GM18868 (cell line): ENCODE data around the gene TBC1D5.
"Not testable (repeated sequence)": the region's sequence is repeated elsewhere in the genome, so short reads cannot be mapped to it uniquely, and the experiment has no call there.

Source experiments
- ATAC-seq: cut with Tn5 transposase; IDR thresholded peaks from one replicate; pipeline ENCODE4 v1.9.1; 2021; ENCODE audit warnings: mild to moderate bottlenecking, moderate library complexity; ENCODE audit not compliant: unreplicated experiment

TBC1D5 gene

DNA sequence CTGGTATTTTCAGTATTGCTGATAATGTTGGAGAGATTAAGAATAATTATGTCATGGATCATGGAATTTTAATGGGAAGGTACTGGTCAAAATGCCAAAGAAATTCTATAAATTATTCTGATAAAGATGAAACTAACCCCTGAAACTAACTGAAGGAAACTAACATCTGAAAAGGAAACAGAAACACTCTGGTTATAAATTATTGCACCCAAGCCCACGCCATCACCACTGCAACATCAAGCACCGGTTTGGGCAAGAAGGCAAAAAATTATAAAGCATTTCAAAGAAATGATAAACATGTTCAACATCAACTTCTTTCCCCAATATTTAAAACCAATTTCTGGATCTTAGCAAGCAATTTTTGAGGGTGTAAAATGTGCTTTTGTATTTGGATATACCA, 372.5 kb downstream of the TBC1D5 start:
- no peak for ATAC-seq

DNA sequence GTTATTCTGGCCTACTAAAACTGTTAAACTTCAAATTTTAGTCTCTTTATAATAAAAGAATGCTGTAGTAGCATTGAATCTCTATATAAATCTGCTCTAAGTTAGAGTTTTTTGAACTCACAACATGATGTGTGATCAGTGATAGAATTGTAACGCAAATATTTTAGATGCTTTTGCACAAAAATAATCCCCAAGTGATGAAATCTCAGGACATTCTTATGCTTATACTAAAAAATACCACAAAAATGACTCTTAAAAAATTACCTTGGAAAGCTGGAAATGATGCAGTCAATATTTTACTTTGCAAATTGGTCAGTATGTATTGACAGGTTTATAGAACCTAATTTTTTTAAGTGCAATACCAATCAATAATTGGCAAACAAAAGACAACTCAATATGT, 375.3 kb downstream of the TBC1D5 start:
- ATAC-seq = no peak

DNA sequence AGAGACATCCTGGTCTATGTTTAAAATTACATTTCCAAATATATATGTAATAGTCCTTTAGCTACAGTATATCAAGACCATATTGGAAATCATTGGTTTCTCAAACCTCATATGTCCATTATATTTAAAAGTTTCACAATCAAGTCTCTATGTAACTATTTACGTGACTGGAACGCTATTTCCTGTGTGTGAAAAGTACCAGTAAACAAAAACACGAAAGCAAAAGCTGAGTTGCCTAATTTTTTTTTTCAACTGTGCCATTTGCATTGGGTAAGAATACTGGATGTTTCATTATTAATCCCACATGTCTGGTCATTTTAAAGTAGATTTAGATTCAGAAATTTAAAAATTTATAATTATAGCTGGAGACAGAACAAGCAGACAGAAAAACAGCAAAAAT, 381.4 kb downstream of the TBC1D5 start:
- ATAC-seq = no peak

GRCh38 chr3:17359911-17360310, 382.5 kb downstream of the TBC1D5 start:
- no peak for ATAC-seq

DNA sequence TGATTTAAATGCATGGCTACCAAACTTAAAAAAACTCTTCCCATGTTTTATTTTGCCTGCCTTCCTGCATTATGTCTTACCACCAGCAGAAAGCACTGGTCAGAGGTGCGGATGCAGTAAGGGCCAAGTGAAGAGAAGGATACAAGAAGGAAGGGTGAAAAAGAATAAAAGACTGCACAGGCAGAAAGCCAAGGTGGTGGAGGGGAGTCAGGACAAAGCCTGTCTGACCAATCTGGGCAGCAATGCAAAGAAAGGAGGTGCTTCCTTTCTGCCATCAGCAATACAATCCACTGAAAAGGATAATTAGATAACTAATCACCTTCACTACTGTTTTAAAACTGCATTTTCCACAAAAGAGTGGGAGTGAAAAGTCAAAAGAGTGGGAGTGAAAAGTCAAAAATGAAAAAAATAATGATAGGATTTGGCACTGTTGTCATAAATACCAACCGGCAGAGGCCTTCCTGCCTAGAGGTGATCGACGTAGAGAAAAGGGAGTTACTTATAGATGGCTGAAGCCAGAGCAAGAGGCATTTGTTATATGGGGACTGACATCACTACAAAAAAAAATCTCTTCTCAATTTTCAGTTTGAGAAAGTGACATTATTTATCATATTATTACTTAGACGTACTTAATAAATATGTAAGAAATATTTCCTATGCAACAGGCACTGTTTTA, 385.3 kb downstream of the TBC1D5 start:
- ATAC-seq = no peak

DNA sequence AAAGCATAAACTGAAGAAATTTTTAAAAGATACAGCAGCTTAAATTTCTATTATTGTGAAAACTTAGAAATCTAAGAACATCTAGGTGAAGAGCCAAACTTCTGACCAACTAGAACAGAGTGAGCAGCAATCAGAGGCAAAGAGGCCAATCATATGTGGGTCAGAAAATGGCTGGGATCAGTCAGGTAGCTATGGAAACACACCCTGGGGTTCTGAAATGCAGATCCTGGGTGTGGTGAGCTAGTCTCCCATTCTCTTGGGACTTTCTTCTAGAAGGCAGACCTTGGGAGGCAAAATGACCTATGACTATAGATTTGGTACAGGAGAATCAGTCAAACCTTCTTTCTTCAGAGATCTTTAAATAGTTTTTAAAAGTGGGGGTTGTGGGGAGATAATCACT, 385.8 kb downstream of the TBC1D5 start:
- no peak for ATAC-seq

- no peak for ATAC-seq
Measured at GRCh38 chr3:17355591-17355990, 386.8 kb downstream of the TBC1D5 start.

- ATAC-seq = no peak
Measured at GRCh38 chr3:17354341-17354740, 388.1 kb downstream of the TBC1D5 start.

DNA sequence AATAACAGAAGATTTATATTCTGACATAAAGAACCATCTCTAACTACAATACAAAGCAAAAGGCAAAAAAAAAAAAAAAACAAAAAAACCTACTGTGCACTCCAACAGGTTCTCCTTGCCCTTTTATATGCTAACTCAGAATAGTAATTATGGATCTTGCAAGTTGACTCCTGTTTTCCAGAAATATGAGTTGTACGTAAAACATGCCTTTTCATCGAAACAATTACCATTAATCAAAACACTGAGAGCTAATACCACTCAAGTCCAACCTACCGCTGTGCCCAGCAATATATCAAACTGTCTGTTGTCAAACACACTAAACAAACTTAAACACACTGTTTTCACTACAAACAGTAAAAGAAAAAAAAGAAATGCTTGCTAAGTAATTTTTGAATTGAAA, 389.8 kb downstream of the TBC1D5 start:
- no peak for ATAC-seq

DNA sequence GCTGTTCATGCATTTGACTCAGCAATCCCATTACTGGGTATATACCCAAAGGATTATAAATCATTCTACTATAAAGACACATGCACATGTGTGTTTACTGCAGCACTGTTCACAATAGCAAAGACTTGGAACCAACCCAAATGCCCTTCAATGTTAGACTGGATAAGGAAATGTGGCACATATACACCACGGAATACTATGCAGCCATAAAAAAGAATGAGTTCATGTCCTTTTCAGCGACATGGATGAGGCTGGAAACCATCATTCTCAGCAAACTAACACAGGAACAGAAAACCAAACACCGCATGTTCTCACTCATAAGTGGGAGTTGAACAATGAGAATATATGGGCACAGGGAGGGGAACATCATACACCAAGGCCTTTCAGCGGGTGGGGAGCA, 391.2 kb downstream of the TBC1D5 start:
- ATAC-seq = not testable (repeated sequence)

DNA sequence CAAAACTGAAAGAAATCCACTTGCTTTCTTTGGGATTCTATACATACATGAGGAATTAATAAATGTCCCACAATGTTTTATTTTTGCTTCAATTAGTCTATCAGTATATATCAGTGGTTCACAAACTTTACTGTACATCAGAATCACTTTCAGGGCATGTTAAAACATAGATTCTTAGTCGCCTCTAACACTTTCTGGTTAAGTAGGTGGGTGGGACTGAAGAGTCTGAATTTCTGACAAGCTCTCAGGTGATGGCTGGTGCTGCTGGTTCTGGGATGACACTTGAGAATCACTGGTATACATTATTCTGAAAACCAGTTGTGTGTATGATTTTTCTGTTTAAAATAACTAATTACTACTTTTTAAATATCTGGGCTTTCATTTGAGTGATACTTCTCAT, 393.3 kb downstream of the TBC1D5 start:
- ATAC-seq = peak; percentile 45

GRCh38 chr3:17342119-17342518, 400.3 kb downstream of the TBC1D5 start:
- no peak for ATAC-seq

DNA sequence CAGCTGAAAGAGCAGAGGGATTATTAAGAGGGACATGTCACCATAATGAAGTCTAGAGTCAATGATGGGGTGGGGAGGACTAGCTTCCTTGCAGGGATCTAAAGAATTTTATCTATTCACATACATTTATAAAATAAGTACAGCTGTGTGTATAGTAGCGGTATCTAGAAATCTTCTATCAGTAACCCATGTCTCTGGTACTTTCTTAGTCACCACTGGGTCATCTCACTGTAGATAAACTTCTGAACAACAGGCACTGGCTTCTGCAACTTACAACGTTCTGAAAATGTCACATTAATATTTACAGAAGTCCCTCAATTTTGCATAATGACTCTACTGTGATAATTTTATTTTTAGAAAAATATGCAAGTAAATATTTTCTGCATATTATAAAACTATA, 401.7 kb downstream of the TBC1D5 start:
- no peak for ATAC-seq

DNA sequence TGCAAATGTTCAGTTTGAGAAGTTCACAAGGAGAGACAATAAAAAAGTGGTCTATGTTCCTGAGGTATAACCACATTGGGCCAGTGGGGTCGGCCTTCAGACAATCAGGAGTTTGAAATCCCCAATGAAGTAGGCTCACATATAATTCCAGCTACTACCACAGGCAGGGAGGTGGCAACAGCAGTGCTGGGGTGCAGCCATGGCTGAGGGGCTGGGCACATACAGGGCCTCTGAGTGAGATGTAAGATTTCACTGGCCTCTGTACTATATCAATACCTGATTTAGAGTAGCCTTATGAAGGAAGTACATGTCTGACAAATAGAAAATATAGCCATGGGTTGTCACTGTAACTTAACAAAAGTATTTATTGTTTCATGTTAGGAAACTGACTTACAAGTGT, 402.2 kb downstream of the TBC1D5 start:
- ATAC-seq = no peak

DNA sequence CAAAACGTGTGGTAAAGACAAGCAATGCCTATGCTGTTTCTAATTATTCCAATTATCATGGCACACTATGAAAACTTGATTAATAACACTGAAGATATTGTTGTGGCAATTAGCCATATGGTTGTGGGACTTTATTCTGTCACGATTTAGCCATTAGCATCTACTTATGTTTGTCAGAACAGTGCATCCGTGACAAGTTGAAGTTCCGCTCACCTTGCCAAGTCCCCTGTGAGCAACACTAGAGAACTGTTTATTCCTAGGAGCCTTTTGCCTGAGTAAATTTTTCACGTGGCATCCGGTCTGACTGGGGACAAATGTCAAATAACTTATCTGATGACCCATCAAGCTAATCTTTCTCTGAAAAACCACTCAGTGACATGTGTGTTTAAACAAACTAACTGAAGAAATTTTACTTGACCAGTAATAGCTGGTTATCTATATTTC, 403.3 kb downstream of the TBC1D5 start:
- ATAC-seq = no peak

DNA sequence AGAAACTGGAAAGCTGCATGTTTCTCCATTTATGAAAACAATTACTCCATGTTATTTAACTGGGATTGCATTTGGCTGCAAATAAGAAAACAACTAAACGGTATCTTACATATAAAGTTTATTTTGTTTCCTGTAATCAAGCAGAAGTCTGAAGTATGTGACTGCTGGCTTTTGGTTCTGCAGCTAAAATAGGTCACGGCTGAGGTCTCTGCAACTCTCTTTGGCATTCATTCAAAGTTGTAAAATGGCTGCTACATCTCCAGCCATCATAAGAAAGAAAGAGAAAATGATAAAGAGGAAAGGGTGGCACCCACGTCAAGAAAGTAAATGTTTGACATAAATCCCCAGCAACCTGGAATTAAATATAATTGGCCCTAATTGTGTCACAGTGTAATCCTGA, 406.1 kb downstream of the TBC1D5 start:
- no peak for ATAC-seq

DNA sequence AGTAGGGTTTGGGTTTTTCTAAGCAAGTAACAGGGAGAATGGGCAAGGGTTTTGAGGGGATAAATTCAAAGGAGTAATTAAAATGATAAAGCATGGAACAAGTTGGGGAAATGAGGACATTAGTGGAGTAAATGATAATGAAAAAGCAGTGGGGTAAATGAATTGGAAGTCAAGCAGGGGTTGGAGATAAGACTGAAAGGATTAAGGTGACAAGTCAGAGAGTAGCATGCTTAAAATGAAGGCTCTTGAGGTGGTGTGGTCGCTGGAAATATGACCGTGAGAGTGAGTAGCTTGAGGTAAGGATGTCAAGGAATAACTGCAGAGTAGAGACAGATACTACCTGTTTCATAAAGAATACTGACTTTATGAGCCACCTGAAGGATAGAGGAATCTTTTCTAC, 408.5 kb downstream of the TBC1D5 start:
- ATAC-seq = no peak

DNA sequence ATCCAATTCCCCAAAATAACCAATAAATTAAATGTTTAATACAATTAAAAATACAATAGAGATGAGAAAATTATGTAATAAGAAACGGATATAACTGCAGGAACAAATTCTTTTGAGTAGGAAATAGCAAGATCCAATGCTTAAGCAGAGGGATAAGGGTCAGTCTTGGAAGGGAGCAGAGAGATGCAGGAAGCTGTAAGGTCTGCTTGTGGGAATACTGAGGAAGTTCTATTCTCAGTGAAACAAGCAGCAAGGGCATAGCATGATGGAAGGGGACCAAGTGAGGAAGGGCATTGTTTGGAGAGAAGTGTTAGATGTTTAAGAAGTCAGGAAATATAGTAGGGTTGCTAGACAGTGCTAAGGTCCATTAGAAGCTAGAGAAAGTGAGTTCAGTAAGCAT, 409.0 kb downstream of the TBC1D5 start:
- no peak for ATAC-seq

DNA sequence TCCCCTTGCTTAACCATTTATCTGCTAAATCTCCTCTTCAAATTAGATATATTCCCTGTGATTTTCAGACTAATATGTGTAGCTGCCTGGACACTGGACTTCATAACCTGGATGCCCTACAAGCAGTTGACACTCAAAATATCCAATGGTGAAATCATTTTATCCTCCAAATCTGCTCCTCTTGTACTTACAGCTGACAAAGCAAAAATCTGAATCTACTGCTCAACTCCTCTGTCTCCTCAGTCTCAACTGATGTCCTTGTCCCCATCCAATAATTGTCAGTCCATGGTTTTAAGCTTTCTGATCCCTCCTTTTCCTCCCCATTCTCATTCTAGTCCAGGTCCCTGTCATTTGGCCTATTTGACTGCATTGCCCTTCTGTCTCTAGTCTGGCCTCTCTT, 411.8 kb downstream of the TBC1D5 start:
- ATAC-seq = no peak

GRCh38 chr3:17329927-17330326, 412.5 kb downstream of the TBC1D5 start:
- no peak for ATAC-seq

DNA sequence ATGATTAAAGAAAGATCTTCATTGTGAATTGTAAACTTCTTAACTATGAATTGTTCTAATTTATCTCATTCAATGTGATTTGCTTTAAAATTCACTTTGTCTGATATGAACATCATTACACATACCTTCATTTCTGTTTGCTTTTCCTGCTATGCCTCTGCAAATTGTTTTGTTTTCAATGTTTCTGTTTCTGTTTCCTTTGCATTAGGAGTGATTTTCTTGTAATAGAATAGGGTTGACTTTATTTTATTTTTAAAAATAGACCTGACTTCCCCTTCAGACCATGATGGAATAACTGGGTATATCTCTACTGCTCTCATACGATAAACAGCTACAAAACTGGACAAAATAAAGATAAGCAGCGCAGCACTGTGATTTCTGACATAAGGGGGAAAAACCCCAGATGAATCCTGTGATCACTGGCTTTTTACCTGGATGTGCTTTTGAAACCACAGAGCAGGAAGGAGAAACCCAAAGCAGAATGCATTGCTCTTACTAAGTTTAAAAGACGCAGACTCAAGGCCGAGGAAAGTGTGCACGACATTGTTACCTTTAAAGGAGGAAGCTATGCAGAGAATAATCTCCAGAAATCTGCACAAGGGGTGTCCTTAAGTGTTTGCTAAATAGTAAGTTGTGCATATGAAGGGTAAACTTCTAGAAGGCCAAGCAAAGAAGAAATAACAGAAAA, 420.2 kb downstream of the TBC1D5 start:
- peak; percentile 64 for ATAC-seq

GRCh38 chr3:17320266-17320665, 422.2 kb downstream of the TBC1D5 start:
- ATAC-seq = no peak

GRCh38 chr3:17315897-17316296, 426.5 kb downstream of the TBC1D5 start:
- ATAC-seq = no peak
